Activated T-cell treated with anti-CD3 and anti-CD28 coated beads for 48 hours (primary cell): ENCODE results near the gene PTOV1.
"Not testable (repeated sequence)": the region's sequence is repeated elsewhere in the genome, so short reads cannot be mapped to it uniquely, and the experiment has no call there.

Experiments
- DNase-seq: peaks from one replicate; pipeline ENCODE4 v3.0.0-alpha.2; 2020; ENCODE audit warnings: low read depth

PTOV1 gene

DNA sequence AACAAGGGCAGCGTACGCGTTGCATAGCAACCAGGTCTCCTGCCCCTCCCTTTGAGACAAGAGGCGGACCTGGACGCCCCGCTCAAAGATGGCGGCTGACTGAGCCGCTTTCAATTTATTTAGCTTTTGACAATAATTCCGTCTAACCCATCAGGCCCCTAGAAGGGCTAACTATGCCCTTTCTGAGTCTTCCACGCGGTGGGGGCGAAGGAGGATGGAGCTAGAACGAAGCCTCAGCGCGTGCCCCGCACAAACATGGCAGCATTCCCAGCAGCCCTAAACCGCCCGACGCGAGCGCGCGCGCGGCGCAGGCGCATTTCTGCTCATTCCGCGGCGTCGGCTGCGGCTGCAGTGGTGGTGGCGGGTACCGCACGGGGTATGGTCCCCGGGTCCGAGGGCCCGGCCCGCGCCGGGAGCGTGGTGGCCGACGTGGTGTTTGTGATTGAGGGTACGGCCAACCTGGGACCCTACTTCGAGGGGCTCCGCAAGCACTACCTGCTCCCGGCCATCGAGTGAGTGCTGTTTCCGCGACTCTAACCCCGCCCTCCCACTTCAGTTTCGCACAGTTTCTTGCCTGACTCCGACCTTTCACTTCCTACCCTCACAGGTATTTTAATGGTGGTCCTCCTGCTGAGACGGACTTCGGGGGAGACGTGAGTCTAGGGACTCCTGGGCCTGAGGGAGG, 32.9 kb upstream of the PTOV1 start, which contains the start of gene MED25:
Gene MED25 (plus strand): TSS at position 326 of the 685 bp plus-strand sequence. CDS start 53 bp downstream, at position 379.
- DNase-seq: peak; percentile 84

DNA sequence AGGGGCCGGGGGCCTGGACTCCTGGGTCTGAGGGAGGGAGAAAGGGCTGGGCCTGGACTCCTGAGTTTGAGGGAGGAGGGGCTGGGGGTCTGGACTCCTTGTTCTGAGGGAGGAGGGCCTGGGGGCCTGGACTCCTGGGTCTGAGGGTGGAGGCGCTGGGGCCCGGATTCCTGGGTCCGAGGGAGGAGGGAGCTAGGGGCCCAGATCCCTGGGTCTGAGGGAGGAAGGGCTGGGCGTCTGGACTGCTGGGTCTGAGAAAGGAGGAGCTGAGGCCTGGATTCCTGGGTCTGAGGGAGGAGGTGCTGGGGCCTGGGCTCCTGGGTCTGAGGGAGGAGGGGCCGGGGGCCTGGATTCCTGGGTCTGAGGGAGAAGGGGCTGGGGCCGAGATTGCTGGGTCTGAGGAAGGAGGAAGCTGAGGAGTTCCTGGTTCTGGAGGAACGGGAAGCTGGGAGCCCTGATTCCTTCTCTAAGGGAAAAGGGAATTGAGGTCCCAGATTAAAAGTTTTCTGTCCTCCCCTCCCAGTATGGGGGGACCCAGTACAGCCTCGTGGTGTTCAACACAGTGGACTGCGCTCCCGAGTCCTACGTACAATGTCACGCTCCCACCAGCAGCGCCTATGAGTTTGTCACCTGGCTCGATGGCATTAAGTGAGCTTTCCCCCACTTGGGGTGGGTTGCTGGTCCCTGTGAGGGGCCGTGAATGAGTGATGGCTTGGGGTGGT, 32.1 kb upstream of the PTOV1 start:
- no peak for DNase-seq

DNA sequence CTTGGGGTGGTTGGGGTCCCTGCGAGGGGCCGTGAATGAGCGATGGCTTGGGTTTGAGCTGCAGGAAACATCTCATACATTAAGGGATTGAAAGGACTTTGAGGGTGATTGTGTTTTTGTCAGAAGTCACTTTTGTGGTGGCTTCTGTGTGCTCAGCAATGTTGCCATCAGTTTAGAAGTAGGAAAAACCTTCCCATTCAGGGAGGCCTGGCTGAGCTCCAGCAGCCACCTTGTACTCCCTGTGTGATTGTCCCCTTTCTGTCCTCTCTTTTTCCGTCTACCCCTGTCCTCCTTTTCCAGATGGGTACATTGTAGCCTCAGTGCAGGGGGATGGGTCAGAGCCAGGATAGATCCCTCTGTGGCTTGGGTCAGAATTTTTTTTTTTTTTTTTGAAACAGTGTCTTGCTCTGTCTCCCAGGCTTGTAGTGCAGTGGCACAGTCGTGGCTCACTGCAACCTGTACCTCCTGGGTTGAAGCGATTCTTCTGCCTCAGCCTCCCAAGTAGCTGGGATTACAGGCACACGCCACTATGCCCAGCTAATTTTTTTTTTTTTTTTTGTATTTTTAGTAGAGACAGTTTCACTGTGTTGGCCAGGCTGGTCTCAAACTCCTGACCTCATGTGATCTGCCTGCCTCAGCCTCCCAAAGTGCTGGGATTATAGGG, 31.4 kb upstream of the PTOV1 start:
- not testable (repeated sequence) for DNase-seq

DNA sequence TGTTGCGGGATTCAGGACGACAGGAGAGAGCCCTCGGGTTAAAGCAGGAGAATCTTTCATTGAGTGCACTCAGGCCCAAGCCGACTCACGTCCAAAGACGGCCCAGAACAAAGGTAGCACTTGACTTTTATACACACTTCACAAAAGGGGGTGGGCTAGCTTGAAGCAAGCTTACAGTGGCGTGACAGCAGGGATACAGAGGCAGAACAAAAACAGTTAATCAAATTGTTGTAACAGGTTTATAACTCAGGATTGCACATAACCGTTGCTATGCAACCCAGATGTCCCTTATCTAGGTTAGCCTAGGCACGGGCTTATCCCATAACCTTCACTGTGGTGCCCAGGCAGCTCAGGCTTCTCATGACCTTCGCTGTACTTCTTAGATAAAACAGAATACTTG, 30.8 kb upstream of the PTOV1 start:
- DNase-seq: no peak

DNA sequence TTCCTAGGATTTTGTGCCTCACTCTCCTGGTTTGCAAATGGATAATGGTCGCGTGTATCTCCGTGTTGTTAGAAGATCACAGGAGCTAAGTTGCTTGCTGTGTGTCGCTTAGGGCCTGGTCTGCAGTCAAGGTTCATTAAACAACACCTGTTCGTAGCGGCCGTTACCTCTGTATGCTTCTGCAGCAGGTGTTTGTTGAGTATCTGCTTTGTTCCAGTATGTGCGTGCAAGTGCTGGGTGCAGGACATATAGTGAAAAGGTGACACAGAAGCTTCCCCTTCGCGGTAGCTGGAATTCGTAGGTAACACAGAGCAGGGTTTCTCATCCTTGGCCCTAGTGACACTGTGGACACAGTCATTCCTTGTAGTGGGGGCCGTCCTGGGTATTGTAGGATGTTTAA, 27.5 kb upstream of the PTOV1 start:
- DNase-seq: no peak

DNA sequence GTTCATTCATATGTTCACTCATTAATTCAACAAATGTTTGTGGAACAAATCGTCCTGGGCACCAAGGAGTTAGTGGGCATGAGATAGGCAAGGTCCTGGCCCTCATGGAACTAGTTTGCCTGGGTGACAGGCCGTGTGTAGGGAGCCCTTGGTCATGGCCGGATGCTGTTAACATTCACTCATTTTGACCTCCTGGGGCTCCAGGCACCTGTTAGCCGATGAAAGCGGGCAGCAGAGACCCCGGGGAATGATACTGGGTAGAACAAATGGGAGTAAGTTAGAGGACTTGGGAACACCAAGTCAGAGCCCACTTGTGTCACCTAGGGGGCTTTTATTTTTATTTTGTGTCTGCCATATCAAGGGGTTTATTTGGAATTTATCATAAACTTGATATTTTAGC, 26.3 kb upstream of the PTOV1 start:
- no peak for DNase-seq

DNA sequence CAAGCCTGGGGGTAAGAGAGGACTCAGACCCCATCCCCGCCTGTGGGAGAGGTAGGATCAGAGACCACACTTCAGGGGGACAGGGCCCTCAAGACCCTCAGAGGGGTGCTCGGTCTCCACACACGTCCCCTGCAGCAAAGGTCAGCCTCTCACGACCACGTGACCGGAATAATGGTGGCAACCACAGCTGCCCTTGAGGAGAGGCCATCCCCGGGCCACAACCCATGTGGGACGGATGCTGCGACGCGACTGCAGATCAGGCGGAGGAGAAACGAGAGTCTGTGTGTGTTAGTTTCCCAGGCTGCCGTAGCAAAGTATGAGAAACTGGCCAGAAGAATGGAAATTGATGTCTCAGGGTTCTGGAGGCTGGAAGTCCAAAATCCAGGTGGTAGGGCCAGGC, 23.9 kb upstream of the PTOV1 start:
- no peak for DNase-seq

DNA sequence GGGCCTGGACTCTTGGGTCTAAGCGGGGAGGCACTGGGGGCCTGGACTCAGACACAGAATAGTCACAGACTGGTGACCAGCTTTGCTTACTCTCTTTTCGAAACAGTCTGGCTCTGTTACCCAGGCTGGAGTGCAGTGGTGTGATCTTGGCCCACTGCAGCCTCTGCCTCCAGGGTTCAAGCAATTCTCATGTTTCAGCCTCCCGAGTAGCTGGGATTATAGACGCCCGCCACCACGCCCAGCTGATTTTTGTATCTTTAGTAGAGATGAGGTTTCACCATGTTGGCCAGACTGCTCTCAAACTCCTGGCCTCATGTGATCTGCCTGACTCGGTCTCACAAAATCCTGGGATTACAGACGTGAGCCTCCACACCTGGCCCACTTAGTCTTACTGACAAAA, 21.8 kb upstream of the PTOV1 start:
- DNase-seq: no peak

DNA sequence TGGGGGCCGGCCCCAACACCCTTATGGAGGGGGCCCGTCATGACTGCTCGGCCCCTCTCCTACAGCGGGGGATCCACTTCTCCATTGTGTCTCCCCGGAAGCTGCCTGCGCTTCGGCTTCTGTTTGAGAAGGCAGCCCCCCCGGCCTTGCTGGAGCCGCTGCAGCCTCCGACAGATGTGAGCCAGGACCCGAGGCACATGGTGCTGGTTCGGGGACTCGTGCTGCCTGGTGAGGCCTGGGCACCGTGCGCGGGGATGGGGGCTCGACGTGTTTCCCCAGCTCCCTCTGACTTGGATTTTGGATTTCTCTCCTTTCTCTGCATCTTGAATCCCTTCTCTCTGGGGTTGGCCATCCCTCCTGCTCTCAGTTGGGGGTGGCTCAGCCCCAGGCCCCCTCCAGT, 21.2 kb upstream of the PTOV1 start:
- DNase-seq: no peak

DNA sequence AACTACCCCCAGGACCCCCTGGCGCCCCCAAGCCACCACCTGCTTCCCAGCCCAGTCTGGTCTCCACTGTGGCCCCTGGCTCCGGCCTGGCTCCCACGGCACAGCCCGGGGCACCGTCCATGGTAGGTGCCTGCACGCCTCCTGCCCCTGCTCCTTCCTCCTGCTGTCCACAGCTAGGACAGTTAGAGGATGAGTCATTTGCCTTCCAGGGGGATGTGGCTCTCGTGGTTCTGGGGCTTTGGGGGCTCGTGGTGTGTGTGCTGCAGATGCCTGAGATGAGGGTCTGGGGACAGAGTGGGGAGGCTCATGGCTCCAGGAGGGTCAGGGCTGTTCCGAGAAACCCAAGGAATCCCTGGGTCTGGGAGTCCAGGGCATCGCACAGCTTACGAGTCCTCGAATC, 20.2 kb upstream of the PTOV1 start:
- DNase-seq: no peak

DNA sequence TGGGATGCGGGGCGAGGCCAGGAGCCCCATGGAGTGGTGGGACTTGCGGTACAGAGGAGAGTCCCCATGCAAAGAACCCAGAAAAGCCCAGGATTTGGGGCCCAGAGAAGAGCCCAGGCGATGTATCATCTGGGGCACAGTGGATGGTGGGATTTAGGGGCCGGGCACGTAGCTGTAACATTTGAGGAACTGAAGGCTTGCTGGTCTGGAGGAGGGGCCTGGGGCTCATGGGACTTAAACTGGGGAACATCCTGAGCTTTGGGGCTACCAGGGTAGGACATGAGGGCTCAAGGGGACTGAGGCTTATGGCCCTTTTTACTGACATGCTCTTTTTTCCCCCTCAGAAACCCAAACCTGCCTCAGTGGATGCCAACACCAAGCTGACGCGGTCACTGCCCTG, 19.4 kb upstream of the PTOV1 start:
- no peak for DNase-seq

DNA sequence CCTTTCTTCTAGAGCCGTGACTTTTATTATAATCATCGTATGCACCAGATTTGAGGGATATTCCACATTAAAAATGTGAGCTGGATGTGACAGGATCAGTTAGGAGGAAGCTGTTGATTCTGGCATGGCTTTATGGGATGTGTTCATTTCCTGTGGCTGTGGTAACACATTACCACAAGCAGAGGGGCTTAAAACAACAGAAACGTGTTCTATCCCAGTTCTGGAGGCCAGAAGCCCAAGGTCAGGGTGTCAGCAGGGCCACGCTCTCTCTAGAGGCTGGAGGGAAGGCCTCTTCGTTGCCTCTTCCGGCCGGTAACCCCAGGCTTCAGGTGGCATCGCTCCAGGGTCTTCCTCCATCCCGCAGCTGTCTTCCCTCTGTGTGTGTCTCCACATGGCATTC, 18.4 kb upstream of the PTOV1 start:
- no peak for DNase-seq

DNA sequence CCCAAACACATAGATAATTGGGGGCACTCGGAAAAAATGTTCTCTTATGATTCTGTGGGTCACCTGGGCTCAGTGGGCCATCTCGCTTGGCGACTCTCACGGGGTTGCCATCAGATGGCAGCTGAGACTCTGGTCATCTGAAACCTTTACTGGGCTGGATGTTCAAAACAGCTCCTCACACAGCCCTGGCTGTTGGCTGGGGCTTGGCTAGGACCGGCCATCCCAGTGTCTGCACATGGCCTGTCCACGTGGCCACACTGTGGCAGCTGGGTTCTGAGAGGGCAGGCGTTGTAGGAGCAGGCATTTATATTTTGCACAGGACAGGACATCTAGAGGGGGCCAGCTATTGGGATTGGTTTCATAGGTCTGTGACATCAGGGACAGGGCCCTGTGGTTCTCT, 17.4 kb upstream of the PTOV1 start:
- no peak for DNase-seq

DNA sequence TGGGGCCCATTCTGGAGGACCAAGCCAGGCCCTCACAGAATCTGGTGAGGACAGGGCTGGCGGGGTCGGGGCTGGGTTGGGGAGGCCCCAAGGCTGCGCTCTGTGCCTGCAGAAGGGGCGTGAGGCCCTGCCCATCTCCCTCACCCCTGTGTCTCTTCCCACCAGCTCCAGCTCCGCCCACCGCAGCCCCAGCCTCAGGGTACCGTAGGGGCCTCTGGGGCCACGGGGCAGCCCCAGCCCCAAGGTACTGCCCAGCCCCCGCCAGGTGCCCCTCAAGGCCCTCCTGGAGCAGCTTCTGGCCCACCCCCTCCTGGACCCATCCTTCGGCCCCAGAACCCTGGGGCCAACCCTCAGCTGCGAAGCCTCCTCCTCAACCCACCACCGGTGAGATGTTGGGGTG, 15.4 kb upstream of the PTOV1 start:
- no peak for DNase-seq

DNA sequence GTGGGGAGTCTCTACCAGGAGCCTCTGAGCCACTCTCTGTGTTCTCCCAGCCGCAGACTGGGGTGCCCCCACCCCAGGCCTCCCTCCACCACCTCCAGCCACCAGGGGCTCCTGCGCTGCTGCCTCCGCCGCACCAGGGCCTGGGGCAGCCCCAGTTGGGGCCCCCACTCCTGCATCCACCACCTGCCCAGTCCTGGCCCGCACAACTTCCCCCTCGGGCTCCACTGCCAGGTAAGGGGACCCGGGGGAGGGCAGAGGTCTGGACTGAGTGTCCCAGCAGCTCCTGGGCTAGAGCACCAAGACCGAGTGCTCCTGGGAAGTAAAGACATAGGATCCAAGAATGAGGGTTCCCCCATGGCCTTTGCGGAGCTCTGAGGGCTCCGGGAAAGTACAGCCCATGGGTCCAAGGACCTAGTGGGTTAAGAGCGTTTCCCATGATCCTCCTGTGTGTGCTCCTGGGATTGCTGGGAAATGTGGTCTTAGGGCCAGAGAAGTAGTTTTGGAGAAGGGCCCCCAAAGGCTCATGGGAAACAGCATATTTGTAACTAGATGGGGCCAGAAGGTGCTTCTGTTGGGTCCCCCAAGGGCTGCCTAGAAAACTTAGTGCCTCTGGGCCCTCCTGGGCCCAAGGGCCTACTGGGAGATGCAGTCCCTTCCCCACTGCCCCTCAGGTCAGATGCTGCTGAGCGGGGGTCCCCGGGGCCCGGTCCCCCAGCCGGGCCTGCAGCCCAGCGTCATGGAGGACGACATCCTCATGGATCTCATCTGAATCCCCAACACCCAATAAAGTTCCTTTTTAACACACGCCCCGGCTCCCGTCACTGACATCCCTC, 14.6 kb upstream of the PTOV1 start:
- no peak for DNase-seq

DNA sequence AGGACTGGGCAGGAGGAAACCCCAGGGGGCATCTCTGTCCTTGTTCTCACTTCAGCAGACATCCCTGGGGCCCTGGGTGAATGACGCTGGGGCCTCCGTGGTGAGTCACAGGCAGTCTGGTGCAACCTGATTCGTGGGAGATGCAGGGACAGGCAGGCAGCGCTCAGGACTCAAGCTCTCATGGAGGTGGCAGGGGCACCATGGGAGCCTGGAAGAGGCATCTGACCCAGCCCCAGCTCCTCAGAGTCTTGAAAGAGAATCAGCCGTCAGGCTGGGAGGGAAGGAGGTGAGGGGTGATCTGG, 14.0 kb upstream of the PTOV1 start:
- DNase-seq: no peak

DNA sequence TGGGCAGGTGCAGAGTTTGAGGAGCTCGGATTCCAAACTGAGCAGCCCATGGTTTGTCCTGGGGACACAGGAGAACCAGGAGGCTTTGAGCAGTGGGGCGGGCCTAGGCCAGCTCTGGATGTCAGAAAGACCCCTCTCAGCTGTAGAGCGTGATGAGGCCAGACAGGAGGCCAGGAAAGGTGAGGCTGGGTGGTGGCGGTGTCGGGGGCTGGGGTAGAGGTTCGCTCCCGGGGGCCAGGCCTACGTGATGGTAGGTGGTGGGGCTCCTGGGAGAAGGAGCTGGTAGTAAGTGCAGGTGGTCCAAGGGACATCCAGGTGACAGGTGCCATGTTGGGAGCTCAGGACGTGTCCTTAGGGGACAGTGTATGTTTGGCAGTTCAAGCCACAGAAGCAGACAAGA, 13.5 kb upstream of the PTOV1 start:
- DNase-seq: no peak

DNA sequence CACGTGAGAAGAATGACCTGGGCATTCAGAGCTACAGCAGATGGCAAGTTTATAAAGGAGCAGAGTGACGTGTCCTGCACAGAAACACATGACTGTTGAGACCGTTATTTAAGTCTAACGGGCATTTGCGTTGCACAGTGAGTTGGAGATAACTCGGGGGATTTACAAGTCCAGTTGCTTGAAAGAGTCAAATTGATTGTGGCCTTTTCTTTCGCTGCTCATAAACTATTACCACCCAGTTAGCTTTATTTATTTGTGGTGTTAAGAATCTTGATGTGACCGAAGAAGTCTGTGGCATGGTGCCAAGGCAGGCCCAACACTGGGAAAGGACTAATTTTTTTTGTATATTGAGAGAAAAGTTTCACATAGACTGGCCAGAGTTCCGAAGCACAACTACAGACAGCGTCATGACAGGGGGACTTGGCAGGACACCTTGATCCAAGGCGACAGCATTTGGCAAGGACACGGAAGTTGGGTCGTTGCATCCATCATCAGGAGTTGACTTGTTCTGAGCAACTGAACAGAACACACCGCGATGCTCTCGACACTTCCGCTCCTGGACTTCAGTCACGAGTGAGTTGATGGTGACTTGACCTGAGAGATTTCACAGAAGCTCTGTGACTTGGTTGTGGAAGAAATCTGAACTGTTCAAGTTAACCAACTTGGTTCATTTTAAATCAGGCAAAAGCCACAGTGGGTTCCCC, 11.9 kb upstream of the PTOV1 start:
- no peak for DNase-seq

DNA sequence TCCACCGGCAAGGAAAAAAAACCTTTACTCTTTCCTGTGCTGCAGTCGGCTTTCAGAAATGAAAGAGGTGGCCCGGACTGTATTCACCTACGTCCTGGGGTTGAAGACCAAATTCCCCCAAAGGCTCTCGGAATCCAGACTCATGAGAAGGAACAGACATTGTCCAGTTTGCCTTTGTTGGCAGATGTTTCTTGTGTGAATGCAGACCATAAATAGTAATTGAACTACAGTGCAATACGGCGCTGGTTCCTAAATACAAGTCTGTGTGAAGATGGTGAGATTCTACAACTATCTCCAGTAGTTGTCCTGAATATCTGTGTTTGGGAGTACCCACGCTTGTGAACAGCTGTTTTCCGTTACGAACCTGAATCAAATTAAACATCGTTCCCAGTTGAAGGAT, 11.2 kb upstream of the PTOV1 start:
- DNase-seq: no peak

DNA sequence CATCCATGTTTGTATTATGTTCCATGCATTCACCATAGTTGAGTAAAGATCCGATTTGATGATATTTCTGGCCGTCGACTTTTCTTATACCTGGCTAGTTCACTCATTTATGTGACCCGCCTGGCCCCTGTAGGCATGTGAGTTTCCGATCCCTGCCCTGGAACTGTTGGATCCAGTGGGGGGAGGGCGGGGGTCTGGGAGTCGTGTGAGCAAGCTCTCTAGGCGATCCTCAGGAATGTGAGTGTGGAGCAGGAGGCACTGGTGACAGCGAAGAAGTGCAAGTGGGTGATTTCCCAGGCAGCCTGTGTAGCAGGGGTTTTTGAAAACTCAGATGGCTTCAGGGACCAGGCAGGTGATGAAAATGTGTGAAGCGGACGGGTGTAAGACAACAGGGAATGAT, 10.6 kb upstream of the PTOV1 start:
- DNase-seq: no peak

DNA sequence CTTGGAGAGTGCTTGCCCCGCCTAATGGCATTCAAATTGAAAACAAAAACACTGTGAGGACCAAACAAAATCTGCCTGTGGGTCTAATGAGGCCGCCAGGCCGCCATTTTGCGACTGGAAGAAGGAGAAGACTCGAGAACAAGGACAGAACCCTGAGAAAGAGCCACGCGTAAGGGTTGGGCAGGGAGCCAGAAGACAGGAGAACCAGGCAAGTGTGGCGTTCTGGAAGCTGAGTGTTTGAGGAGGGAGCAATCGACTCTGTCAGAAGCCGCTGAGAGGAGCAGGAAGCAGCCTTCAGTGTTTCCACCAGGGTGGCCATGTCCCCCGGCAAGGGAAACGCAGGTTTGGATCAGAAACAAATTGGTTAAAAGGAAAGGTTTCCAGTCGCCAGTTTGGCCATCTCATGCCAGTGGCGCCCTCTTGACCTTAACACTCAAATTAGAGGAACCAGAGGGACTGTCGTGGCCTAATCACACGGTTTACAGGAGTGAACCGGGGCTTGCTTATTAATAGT, 10.2 kb upstream of the PTOV1 start:
- no peak for DNase-seq

DNA sequence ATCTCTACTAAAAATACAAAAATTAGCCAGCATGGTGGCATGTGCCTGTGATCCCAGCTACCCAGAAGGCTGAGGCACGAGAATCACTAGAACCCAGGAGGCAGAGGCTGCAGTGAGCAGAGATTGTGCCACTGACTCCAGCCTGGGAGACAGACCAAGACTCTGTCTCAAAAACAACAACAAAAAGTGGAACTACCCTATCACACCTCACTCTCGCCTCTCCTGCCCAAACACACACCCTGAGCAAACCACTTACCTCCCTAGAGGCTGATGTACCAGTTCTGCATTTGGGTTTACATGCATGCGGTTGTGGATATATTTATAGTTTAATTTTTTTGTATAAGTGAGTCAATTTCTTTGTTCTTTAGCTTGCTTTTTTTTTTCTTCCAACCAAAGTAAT, 7.7 kb upstream of the PTOV1 start:
- DNase-seq: no peak
